Measurements from ENCODE around the gene YIF1A.
"Not testable (repeated sequence)": the region's sequence is repeated elsewhere in the genome, so short reads cannot be mapped to it uniquely, and the experiment has no call there.

Gene YIF1A

GRCh38 chr11:66281001-66281400 lies 7.9 kb downstream of the YIF1A start:
- no peak overlapping the region for H3K4me3 ChIP-seq (ENCODE audit: low read depth, low read length)
- DNase-seq (ENCODE audit: low read depth): no peak
- TF ChIP-seq CTCF (conservative IDR thresholded peaks at IDR 0.05; ENCODE audit: low read depth, low read length): no peak

GRCh38 chr11:66280428-66280827 lies 8.5 kb downstream of the YIF1A start:
- no peak for TF ChIP-seq CTCF (conservative IDR thresholded peaks at IDR 0.05; ENCODE audit: low read depth, low read length)
- DNase-seq (ENCODE audit: low read depth): no peak
- no peak overlapping the region for H3K4me3 ChIP-seq (ENCODE audit: low read depth, low read length)

GRCh38 chr11:66279092-66279734 lies 9.7 kb downstream of the YIF1A start:
- no peak overlapping the region for H3K4me3 ChIP-seq (ENCODE audit: low read depth, low read length)
- TF ChIP-seq CTCF (conservative IDR thresholded peaks at IDR 0.05; ENCODE audit: low read depth, low read length): no peak

GRCh38 chr11:66278363-66279091 lies 10.4 kb downstream of the YIF1A start:
- peak; percentile 42 for DNase-seq (ENCODE audit: low read depth)
- peak overlapping the region; percentile 20 for H3K4me3 ChIP-seq (ENCODE audit: low read depth, low read length)

More at GRCh38 chr11:66279092-66279734, 9.7 kb downstream of the YIF1A start:
- DNase-seq (ENCODE audit: low read depth): no peak

GRCh38 chr11:66277471-66278362 lies 11.2 kb downstream of the YIF1A start, which contains the start of gene CNIH2:
Gene CNIH2 (plus strand): TSS chr11:66278175. CDS start chr11:66278457, 282 bp downstream.
- peak within 1 kb of the TSS; percentile 37 for H3K4me3 ChIP-seq (ENCODE audit: low read depth, low read length)
- no peak for DNase-seq (ENCODE audit: low read depth)
- TF ChIP-seq CTCF (conservative IDR thresholded peaks at IDR 0.05; ENCODE audit: low read depth, low read length): no peak

More at GRCh38 chr11:66278363-66279091, 10.4 kb downstream of the YIF1A start:
- TF ChIP-seq CTCF (conservative IDR thresholded peaks at IDR 0.05; ENCODE audit: low read depth, low read length): no peak

GRCh38 chr11:66277064-66277463 lies 11.9 kb downstream of the YIF1A start:
- not testable (repeated sequence) for H3K4me3 ChIP-seq (ENCODE audit: low read depth, low read length); DNase-seq (ENCODE audit: low read depth)

GRCh38 chr11:66276619-66277018 lies 12.3 kb downstream of the YIF1A start:
- H3K4me3 ChIP-seq (ENCODE audit: low read depth, low read length); DNase-seq (ENCODE audit: low read depth): not testable (repeated sequence)
